ENCODE data around the gene PRKCZ.

GRCh38 chr1:2061065-2061778 lies 11.0 kb downstream of the PRKCZ start:
- TF ChIP-seq CTCF (IDR thresholded peaks at IDR 0.05) (no peak), POLR2A (IDR thresholded peaks at IDR 0.05) (no peak)

Measured in heart left ventricle (tissue), 13 donors.